GM18867 (cell line): Measurements from ENCODE around the gene FBXO7.

ENCODE experiments used
- ATAC-seq: cut with Tn5 transposase; IDR thresholded peaks from one replicate; pipeline ENCODE4 v1.9.1; 2021; ENCODE audit warnings: mild to moderate bottlenecking, moderate library complexity; ENCODE audit not compliant: unreplicated experiment

FBXO7 gene

GRCh38 chr22:32528984-32529982 lies 54.7 kb downstream of the FBXO7 start:
- no peak for ATAC-seq

DNA sequence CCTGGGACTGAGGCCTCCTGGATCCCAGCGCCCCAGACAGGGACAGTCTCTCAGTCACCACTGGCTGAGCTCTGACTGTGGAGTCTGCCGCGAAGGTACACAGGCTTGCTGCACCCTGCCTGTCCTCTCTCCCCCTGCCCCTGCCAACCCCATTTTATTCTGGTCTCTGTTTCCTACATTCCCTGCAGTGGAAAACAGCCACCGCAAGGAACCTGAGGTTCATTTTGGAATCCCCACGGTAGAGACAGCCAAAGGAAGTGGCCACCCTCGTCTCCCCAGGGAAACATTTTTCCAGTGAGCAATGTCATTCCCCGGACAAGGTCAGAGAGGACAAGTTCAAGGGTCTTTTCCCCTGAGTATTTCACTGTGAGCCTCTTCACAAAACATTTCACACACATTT lies 56.6 kb downstream of the FBXO7 start:
- ATAC-seq: no peak

- no peak for ATAC-seq
These were observed 57.6 kb downstream of the FBXO7 start for GRCh38 chr22:32531931-32532819.

DNA sequence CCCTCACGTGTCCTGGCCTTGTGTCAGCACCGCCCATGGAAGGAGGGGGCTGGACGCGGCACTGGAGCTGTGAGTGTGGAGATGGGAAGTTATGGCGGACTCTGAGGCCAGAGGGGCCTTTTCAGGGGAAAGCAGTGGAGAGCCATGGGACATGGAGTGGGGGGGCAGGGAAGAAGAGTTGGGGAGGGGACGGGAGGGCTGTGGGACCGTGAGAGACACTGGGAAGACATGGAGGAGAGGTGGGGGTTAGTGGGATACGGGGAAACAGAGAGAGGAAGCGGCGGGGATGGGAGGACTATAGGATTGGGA lies 58.2 kb downstream of the FBXO7 start:
- no peak for ATAC-seq

DNA sequence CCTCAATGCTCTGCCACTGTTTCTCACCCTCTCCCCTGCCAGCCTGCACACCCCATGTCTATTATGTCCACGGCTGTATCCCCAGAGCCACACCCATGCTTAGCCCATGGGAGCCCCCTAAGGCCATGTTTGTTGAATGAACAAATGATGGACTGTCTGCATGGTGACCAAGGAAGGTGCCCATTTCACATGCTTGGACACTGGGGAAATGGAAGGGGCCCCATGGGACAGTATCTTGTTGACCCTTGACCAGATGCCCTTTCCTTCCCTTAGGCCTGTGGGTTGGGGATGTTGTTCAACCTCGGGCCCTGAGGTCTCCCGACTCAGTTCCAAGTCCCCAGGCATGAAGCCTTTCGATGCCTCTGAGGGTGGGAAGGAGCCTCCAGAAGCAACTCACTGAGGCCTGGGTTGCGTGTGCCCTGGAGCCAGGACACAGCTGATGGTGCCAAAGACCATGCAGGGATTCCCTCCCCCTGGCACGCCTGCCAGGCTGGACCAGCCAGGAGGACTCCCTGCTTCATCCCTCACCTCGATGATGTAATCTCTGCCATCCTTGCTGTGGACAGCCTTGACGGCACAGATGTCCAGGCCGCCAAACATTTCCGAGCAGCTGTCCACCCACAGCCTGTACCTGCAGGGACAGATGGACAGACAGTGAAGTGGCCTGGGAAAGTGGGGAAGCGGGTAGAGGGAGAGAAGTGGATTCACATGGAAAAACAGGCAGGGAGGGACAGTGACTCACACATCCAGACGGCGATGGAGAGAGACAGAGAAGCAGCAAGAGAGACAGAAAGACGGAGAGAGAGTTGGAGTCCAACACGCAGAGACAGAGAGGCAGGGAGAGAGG lies 58.9 kb downstream of the FBXO7 start:
- no peak for ATAC-seq

- no peak for ATAC-seq
These were observed 59.9 kb downstream of the FBXO7 start for GRCh38 chr22:32534252-32535235.

GRCh38 chr22:32535531-32536190 lies 61.0 kb downstream of the FBXO7 start:
- no peak for ATAC-seq

DNA sequence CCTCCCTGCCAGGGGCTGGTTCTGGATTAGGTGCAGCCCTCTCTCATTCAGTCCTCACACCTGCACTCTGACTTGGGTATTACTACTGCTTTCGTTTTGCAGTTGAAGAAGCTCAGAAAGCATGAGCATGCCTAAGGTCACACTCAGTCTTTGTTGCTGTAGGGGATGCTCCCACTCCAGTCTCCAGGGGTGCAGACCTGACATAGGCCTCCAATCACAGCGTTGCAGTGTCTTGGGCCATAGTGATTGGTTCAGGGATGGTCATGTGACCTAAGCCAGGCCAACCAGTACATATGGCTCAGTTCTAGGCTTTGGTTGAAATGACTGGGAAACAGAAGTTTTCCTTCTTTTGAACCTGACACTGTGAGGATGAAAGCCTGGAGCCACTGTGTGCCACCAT lies 61.7 kb downstream of the FBXO7 start:
- no peak for ATAC-seq

- no peak for ATAC-seq
These were observed 63.9 kb downstream of the FBXO7 start for GRCh38 chr22:32538521-32538920.

GRCh38 chr22:32539631-32540421 lies 65.2 kb downstream of the FBXO7 start:
- no peak for ATAC-seq

DNA sequence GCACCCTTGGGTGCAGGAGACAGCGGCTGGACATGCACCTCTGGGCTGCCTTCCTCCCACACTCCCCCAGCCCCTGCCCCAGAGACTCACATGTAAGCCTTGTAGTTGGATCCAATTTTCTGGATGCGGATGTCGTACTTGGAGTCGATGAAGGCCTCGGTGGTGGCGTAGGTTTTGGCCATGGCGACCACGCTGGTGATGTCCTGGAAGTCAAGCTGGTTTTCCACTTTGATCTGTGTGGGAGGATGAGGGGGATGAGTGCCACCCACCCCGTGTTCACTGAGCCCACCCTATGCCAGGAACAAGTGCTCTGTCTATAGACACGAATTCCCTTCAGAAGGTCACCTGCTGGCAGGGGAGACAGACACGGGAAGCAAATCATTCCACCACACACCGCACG lies 66.9 kb downstream of the FBXO7 start:
- ATAC-seq: no peak

DNA sequence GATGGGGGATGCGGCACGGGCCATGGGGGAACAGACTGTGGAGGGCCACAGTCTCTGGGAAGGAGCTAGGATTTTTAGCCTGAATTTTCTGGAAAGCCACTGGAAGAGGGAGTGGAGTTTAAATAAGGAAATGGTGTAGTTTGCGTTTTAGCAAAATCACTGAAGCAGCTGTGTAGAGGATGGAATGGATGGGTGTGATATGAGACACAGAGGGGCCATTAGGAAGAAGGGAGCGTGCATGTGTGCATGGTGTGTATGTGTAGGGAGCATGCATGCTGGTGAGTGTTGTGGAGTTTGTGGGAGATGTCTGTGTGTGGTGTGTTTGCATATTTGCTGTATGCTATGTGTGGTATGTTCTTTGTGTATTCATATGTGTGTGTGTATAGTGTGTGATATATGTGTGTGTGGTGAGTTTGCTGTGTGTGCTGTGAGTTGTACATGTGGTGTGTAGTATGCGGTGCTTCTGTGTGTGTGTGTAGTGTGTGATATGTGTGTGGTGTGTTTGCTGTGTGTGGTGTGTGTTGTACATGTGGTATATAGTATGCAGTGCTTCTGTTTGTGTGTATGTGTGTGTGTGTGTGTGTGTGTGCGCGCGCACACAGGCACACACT lies 67.6 kb downstream of the FBXO7 start:
- ATAC-seq: no peak

DNA sequence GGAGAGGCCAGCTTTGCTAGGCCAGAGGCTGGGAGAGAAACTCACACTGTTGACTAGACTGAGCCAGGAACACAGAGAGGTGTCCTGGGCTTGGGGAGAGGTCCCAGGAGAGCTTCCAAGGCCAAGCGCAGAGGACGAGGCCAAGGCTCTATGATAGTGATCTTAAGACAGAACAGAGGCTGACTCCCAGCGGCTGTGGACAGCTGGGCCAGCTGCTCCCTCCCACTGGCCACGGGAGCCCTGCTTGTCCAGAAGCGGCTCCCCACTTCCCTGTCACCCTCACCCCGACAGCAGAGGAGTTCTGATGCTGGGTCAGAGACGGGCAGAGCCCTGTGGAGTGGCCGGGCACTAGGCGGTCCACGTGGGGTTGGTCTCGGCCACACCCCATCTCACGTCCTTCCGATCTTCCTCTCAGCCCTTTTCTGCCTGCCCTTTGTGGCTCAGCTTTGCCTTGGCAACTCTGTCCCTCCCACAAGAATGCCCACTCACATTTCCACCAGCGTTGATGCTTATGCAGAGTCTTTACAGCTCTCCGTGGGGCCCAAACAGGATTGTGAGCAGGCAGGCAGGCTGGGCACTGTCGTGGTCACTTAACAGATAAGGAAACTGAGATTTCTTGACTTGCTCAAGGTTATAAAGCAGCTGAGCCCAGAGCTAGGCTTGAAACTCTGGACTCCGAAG lies 68.2 kb downstream of the FBXO7 start:
- no peak for ATAC-seq

- ATAC-seq: no peak
These were observed 70.4 kb downstream of the FBXO7 start for GRCh38 chr22:32544953-32545558.

- no peak for ATAC-seq
These were observed 71.2 kb downstream of the FBXO7 start for GRCh38 chr22:32545801-32546200.

- ATAC-seq: no peak
These were observed 71.9 kb downstream of the FBXO7 start for GRCh38 chr22:32546496-32546895.

- no peak for ATAC-seq
These were observed 72.3 kb downstream of the FBXO7 start for GRCh38 chr22:32546935-32547334.
